ENCODE measurements around the gene NMS.
A peak's percentile ranks its signal among the peaks of the same experiment; 100 is the strongest.
"Not testable (repeated sequence)": the region's sequence is repeated elsewhere in the genome, so short reads cannot be mapped to it uniquely, and the experiment has no call there.

The NMS gene

GRCh38 chr2:100451734-100452133, 18.5 kb upstream of the NMS start:
- TF ChIP-seq CTCF (conservative IDR thresholded peaks at IDR 0.05; ENCODE audit: control insufficient read depth, insufficient read depth, low read depth, low read length) = no peak
- no peak overlapping the region for H3K4me3 ChIP-seq (ENCODE audit: control insufficient read depth, low read depth, low read length)
- no peak for DNase-seq (ENCODE audit: low read depth)

- no peak for TF ChIP-seq CTCF (conservative IDR thresholded peaks at IDR 0.05; ENCODE audit: control insufficient read depth, insufficient read depth, low read depth, low read length)
- DNase-seq (ENCODE audit: low read depth) = no peak
Observed at GRCh38 chr2:100453853-100454252, 16.4 kb upstream of the NMS start.

GRCh38 chr2:100456357-100456756, 13.9 kb upstream of the NMS start:
- peak; percentile 1 for DNase-seq (ENCODE audit: low read depth)
- H3K4me3 ChIP-seq (ENCODE audit: control insufficient read depth, low read depth, low read length) = not testable (repeated sequence)

More at GRCh38 chr2:100453853-100454252, 16.4 kb upstream of the NMS start:
- H3K4me3 ChIP-seq (ENCODE audit: control insufficient read depth, low read depth, low read length) = no peak overlapping the region

GRCh38 chr2:100460904-100461530, 9.3 kb upstream of the NMS start:
- TF ChIP-seq CTCF (conservative IDR thresholded peaks at IDR 0.05; ENCODE audit: control insufficient read depth, insufficient read depth, low read depth, low read length) = no peak
- DNase-seq (ENCODE audit: low read depth) = no peak
- no peak overlapping the region for H3K4me3 ChIP-seq (ENCODE audit: control insufficient read depth, low read depth, low read length)

GRCh38 chr2:100470898-100471514, 724 bp downstream of the NMS start:
- no peak for TF ChIP-seq CTCF (conservative IDR thresholded peaks at IDR 0.05; ENCODE audit: control insufficient read depth, insufficient read depth, low read depth, low read length)
- DNase-seq (ENCODE audit: low read depth) = peak; percentile 5
- H3K4me3 ChIP-seq (ENCODE audit: control insufficient read depth, low read depth, low read length) = no peak overlapping the region

- DNase-seq (ENCODE audit: low read depth) = no peak
- H3K4me3 ChIP-seq (ENCODE audit: control insufficient read depth, low read depth, low read length) = no peak overlapping the region
- no peak for TF ChIP-seq CTCF (conservative IDR thresholded peaks at IDR 0.05; ENCODE audit: control insufficient read depth, insufficient read depth, low read depth, low read length)
Observed at GRCh38 chr2:100476606-100477005, 6.3 kb downstream of the NMS start.

- peak; percentile 30 for TF ChIP-seq CTCF (conservative IDR thresholded peaks at IDR 0.05; ENCODE audit: control insufficient read depth, insufficient read depth, low read depth, low read length)
- H3K4me3 ChIP-seq (ENCODE audit: control insufficient read depth, low read depth, low read length) = no peak overlapping the region
- no peak for DNase-seq (ENCODE audit: low read depth)
Observed at GRCh38 chr2:100482741-100483140, 12.5 kb downstream of the NMS start.

Measured in fibroblast of mammary gland (primary cell).